Brain pericyte (primary cell): ENCODE results near the gene HS3ST1.

Experiments used
- DNase-seq: peaks from one replicate; pipeline ENCODE4 v3.0.0-alpha.2; 2012; ENCODE audit warnings: low read depth, low spot score

Gene HS3ST1

DNA sequence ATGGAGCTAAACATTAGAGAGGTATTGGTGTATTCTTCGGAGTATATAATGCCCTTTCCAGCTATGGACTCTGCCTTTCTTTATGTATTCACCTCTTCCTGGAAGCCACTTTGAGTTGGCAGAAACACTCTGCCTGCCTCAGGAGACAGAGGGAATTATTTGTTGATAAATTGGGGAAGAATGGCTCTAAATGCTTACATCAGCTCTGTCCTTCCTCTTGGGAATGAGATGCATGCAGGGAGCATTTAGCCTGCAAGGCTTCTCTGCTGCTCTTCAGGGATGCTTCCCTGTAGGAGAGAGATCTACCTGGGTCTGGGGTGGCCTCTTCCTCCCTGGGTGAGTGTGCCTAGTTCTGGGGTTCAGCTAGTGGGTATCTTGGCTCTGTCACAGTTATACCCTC lies 6.9 kb upstream of the HS3ST1 start:
- DNase-seq, result no peak

DNA sequence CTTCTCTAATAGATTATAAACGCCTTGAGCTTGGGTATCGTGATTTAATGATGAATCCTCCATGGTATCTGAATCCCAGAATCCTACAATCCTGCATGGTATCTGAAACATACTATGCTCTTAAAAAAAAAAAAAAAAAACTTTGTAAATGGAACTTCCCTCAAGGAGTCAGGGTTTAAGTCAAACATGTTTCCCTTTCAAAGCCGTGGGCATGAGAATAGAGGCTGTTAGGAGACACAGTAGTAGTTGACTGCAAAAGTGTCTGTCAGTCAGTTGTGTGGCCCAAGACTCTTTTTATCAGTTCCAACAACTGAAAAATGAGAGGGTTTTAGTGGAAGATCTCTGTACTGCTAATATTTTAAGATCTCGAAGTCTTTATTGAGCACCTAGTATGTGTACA lies 2.4 kb upstream of the HS3ST1 start:
- DNase-seq, result no peak

DNA sequence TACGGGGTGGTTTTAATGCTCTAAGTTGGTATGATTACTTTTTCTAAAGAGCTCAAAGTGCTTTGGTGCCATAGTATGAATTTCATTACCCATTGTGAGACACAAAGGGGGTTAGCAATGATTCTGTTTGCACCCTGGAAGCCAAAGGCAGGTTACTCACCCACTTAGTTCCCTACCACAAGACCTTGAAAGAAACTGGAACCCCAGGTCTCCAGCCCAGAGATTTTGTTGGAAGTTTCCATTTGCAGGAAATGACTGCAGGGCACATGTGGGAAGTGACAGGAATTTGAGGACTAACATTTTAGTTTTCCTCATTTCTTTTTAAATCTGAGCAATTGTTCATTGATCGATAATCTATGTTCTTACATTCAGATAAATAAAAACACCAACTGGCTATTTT lies 1.8 kb upstream of the HS3ST1 start:
- no peak for DNase-seq

DNA sequence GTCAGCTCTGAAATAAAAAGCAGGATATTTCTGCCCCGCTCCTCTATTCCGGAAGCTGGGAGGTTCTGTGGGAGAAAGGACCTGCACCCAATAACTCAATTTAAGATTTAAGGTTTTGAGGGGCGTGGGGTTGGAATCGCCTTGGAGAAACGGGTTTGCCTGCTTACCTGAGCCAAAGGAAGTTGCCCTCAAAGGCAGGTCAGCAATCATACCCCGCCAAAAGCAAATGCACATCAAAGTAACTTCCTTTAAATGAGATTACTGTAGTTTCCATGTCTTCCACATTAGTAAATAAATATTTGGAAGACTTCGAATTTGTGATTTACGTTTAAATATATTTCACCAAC lies 978 bp upstream of the HS3ST1 start:
- no peak for DNase-seq

DNA sequence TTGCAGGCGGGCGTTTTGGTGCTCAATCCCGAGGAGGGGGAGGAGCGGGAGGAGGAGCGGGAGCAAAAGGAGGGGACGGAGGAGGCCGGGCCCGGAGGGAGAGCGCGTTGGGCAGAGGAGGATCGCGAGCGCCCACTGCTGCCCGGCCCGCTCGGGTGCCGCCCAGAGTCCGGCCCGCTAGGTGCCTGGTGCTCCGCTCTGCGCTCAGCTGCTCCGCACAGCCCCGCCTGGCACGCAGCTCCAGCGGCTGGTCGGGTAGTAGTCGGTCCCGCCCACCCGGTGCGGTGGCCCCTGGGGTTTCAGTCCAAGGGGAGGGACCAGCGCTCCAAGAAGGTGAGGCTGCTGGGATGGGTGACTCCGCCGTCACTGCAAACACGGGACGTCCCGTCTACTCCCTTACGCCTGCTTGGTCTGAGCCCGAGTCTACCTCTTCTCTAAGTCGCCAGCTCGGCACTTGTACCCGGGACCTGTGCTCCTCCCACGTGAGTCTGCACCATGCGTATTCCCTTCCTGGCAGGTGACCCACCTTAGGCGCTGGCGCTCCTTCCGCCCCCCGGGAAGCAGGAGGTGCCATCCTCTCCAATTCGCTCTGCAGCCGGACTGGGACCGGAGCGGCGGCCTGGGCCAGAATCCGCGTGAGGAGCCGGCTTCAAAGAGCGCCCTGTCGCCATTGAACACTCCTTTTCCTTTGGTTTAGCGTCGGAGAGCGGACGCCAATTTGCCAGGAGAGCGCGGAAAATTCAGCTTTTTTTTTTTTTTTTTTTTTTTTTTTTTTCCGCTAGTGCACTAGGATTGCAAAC lies 405 bp upstream of the HS3ST1 start:
- no peak for DNase-seq

DNA sequence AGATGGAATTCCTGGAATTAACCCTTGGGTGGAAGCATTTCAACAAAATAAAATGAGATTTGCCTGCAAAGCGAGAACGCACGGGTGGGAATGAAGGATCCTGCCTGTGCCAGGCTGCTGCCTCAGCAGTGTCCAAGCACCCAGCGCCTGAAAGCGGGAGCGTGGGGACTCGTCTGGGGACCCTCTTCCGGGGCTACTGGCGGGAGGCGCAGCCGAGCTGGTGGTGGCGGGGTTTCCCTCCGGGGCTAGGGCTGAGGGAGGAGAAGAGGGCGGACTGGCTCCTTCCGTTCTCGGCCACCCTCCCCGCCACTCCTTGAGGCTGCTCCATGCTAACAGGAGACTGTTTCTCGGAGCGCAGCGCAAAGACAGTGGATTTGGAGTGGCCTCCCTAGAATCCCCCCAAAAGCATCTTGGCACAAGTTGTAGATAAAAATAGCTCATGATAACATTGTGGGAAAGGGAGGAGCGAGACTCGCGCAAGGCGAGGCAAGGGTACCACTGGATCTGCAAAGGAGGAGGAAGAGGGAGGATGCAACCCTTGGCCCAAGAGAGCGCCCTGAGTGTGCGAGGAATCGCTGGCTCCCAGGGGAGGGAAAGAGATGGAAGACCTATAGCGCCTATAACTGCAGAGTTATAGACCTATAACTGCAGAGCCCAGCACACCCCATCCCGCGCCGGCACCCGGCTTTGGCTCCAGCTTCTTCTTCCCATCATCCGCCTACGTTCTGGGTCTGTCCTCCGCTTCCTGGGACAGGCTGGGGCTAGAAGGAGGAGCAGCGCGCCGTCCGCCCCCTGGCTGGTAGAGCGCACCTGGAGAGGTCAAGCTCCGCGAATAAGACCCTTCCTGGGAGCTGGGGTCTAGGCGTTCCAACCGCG lies 1.3 kb downstream of the HS3ST1 start:
- no peak for DNase-seq

DNA sequence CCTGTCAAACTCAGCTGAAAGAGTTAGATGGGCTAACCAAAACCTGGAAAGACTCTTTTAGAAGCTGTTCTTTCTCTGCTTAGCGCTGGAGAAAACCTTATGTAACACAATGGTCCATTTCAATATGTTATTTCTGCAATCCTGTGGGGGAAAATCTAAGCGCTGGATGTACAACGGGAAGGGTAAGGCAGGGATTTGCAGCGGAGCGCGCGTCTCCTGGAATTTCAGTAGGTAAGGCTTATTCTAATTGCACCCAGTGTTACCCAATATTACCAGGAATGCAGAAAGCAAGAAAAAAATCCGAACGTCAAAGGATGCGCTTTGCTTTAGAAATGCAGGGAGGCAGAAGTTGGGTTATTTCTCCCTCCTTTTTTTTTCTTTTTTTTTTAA lies 2.0 kb downstream of the HS3ST1 start:
- no peak for DNase-seq

DNA sequence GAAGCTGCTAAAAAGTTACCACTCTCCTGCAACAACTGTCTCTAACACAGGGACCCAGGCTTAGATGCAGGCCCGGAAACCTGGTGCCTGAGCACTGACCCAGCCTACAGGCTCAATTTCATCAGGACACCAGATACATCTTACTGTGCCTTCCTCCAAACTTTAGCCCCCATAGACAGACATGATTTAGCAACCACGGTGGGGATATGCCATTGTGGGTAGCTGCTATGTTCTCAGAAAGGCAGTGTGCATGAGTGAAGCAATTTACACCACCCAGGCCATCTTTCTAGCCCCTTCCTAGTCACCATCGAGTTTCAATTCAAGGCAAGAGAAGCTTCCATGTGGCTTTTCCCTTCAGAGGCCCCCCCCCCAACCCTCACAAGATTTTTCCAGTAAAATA lies 2.7 kb downstream of the HS3ST1 start:
- no peak for DNase-seq

DNA sequence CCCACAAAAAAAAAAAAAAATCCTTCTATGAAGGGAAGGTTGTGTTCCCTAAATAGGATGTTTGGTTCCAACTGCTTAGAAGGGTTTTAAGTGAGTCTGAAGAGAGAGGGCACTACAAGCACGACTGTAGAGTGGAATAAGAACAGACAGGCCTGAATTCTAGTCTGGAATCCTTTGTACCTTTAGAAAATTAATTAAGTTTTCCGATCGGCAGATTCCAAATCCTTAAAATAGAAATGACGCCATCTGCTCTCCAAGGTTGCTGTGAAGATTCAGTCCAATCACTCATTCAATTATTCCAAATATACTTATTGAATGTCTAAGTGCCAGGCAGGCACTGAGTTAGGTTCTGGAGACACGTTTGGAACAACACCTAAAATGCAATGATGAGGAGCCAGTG lies 3.8 kb downstream of the HS3ST1 start:
- no peak for DNase-seq

DNA sequence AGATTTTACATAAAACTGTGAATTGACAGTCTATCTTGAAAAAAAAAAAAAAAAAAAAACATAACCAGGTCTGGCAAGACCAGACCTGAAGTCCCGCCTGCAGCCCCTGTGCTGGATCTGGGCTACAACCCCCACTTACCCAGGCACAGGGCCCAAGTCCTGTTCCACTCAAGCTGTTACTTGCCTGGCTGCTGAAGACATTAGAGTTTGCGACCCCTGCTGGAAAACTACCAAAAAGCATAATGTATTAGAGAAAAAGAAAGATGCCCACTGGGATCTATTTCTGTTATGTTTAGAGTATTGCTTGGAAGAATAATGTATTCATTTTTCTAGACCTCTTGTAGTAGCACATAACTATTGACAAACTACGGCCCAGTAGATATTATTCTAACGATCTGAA lies 4.7 kb downstream of the HS3ST1 start:
- no peak for DNase-seq

DNA sequence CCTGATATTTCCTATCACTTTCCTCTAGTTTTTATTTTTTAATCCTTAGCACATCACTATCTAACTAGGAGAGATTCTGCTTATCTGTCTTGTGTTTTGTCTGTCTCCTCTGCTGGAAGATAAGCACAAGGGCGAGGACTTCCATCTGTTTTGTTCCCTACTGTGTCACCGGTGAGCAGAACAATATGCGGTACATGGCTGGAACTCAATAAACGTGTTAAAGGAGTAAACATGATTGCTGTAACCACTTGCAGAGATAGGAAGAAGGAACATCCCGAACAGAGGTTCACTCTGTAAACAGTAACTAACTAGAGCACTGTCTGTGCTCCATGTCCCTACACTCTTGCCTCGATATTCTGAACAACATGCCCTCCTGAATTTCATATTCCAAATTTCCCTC lies 5.2 kb downstream of the HS3ST1 start:
- DNase-seq, result no peak

DNA sequence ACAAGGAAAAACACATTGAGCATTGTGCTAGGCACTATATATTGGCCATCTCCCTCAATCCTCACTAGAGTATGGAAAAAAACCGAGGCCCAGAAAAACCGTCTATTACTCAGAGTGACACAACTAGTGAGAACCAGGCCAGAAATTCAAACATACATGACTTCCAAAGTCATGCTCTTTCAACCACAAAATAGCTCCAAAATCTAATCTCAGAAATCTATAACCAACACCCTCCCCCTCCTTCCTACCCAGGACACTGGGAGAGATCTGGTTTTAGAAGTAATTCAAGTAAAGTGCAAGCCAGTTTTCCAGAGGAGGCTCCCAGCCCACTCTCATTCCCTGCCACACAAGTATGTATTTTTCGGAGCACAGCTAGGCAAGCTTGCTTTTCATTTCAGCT lies 7.6 kb downstream of the HS3ST1 start:
- DNase-seq, result no peak

DNA sequence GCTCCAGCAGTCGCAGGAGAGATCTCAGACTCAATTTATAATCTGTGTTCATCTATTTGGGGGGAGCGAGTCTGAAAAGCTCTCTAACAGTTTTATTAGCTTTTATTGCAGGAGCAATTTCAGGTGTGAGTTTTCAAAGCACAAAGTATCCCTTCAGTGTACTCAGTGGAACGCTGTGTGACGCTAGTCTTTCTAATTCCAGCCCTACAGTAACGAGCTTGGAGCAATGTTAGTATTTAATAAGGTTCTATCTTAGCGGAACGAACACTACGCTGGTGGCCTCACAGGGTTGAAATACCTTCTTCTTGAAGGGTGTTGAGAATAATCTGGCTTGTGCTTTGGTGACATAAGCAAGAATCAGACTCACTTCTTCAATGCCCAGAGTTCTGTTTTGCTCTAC lies 8.4 kb downstream of the HS3ST1 start:
- no peak for DNase-seq

DNA sequence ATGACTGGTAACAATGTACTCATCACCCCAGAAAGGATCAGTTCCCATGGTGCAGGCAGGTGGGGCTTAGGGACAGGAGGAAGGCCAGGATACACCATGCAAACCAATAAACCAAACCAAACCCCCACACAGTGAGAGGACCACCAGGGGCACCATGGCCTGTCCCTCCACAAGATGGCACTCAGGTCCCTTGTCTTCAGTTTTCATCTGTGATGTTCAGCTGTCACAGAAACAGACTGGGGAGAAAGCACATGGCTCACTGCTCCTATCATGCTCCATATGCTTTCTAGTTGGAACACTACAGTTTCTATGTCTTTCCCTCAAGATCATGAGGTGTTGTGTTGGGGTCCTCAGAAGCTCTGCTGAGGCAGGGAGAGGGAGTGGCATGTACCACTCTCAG lies 10.1 kb downstream of the HS3ST1 start:
- DNase-seq, result no peak

DNA sequence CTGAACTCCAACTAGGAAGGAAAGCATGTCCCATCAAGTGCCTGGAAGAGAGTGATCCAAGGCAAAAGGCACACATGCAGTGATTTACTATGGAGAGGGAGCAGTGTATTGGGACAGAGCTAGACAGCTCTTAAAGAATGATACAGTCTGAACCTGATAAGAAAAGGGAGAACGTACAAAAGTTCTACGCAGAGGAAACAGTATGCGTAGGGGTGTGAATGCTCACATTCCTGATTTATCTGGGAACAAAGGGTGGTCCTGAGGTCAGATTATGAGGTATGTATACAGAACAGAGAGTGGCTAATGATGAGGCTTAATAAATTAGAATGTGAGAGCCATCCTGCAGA lies 12.0 kb downstream of the HS3ST1 start:
- DNase-seq, result no peak

DNA sequence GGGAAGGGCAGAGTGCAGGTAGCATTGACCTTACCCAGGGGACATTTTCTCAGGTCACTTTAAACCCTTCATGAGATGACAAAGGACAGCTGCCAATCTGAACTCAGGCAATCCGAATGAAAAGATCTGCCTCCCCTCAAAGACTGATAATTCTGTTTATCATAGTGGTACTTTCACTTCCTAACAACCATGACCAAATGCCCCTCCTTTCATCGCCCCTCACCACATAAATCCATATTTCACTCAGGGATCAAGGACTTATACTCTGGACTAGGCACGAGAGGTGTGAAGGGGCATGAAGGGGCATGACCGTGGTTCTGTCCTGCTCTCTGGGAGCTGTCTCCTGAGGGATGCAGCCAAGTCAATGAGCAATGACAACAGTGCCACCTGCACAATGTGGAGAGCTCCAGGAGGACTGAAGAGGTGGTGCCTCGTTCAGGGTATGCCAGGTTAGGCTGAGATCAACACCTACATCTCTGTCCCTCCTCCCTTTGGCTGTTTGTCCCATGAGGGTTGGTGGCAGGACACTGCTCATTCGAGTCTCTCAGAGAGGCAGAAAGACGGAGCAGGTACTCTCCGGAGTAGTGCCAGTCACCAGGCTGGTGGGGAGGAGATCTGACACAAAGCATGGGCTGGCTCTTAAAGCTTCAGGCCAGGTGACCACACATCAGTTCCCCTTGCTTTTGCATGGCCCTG lies 12.5 kb downstream of the HS3ST1 start:
- no peak for DNase-seq

DNA sequence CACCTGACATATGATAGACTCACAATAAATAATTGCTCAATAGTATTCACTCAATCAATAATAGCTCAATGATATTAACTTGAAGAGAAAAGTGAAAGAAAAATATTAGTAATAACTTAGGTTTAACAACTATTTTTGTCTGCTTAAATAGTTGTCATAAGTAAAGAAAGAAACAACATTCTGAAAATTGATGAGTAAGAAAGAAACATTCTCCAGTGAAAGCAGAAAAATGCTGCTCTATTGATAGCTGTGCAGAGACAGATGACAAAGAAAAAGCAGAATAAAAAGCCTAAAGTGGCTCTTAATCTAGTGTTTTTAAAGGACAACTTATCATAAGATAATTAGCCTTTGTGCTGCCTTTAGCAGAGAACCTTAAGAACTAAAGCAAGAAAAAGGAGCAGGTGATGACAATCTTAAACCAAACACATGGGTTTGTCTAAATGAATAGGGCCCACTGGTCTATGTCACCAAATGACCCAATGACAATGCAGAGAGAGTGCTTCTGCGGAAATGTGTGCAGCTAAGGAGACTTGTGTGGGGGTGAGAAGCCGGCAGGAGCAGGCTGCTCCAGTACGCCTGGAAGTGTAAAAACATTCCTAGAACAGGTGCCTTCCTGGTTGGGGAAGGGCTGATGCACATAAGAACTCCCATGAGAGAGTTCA lies 13.2 kb downstream of the HS3ST1 start:
- DNase-seq, result no peak

DNA sequence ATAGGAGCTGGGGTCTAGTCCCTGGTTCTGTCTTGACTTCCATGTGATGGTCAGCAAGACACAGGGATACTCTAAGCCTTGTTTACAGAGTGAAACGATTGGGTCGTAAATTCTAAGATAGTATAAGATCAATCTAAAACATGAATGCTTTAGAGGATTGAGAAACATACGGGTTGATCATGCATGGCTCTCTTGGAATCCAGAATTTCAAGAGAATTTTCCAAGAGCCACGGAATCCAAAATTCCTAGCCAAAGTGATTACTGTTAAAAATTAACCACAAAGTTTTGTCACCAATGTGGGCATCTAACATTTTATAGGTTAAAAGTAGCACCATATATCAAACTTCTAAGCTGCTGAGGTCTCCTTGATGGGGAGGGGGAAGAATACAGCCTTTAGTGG lies 16.5 kb downstream of the HS3ST1 start:
- no peak for DNase-seq

DNA sequence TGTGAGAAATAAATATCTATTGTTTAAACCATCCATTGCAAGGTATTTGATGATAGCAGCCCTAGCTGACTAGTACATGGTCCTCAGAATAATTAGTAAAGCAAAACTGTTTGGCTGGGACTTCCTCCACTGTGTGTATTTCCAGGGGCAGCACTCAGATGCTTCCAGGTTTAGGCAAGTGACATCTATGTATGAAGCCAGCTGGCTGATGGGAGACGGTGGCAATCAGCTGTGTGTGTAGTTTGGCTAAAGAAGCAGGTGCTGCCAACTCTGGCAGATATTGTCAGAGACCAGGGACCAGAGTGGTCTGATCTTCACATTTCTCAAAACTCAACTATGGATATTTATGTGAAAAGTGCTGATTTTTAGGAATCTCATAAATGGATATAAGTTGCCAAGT lies 19.1 kb downstream of the HS3ST1 start:
- no peak for DNase-seq

DNA sequence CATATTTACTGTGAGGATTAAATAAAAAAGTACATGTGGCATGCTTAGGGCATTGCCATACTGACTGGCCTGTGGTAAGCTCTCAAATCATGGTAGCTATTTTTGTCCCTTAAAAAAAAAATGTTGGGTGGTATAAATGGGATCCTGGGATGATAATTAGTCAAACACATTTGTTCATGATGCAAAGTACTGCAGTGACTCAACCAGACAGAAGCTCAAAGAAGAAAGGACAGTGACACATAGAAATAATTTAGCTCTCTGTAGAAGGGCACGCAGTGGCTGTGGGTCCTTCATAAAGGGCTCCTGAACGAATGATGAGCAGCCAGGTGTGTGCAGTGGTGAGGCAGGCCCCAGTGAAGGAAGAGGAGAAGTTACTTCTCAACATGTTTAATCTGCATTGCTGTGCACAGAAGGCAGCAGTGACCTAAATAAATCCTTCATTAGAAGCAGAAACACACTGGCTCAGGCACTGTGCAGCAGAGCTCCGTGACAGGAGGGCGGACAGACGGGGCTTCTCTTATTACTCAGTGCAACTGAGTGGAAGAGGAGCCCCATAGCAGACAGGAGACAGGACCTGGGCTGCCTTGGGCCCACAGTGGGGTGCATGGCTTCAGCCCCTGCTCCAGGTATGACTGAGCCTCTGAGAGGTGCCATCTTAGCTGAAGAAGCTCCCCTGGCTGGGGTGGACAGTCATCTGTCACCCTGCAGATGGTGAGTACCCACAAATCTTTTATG lies 20.3 kb downstream of the HS3ST1 start:
- no peak for DNase-seq

DNA sequence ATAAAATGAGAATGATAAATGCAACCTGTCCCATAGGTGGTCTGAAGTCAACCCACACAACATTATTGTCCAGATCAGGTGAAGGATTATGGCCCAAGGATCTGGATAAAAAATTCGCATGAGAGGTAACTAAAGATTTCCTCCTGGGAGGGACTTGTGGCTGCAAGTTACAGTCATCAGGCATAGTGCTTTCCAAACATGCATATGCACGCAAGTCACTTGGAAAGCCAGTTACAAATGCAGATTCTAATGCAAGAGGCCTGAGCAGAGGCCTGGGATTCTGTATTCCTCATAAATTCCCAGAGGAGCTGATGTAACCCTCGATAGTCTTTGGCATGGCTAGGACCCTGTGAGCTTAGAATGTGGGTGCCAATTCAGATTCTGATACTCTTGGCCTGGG lies 21.1 kb downstream of the HS3ST1 start:
- DNase-seq, result no peak

DNA sequence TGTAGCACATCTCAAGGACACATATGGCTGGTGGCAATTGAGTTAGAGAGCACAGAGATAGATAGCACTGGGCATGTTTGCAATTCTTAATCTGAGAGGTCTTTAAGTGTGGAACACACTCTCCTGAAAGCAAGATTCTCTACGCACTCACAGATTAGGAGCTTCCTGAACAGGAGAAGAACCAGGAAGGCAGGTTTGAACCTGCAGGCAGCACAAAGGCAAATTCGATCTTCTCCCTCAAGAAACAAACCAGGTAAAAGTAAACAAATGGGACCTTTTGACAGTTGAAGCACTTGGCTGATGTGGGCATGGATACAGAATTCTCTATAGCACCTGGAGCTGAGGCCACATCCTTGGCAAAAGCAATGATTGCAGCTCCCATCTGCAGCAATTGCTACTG lies 24.3 kb downstream of the HS3ST1 start:
- no peak for DNase-seq
